K562 (cell line): ENCODE data around the gene PDF. TPM values are rescaled to one million over a fixed set of nuclear protein-coding genes. Genes with fewer than 3 reads are reported as not detected.

Experiments
- BRF2 ChIP-seq: IDR thresholded peaks from 3 replicates; pipeline ENCODE4 v1.6.1; 2011; ENCODE audit warnings: borderline replicate concordance, mild to moderate bottlenecking; ENCODE audit not compliant: insufficient read length, insufficient read depth
- EP300 ChIP-seq: IDR thresholded peaks from 2 replicates; pipeline ENCODE4 v1.6.1; 2012; ENCODE audit warnings: low read length, improper control_type of control experiment
- ETV1 ChIP-seq: fragments of 450-650 bp; conservative IDR thresholded peaks from 2 replicates; pipeline ENCODE4 v1.6.1; 2016; ENCODE audit warnings: missing genetic modification characterization, control low read depth, low read depth, missing compliant biosample characterization
- FOXA1 ChIP-seq: fragments of 450-650 bp; IDR thresholded peaks from 2 replicates; pipeline ENCODE4 v1.6.1; 2016; ENCODE audit warnings: mild to moderate bottlenecking, borderline replicate concordance
- HDAC1 ChIP-seq, 2 experiments: fragments of 450-650 bp; IDR thresholded peaks; 2 replicates each; pipeline ENCODE4 v1.6.1; 2016 to 2017; ENCODE audit warnings: inconsistent platforms in 1 of 2, mild to moderate bottlenecking in 1 of 2, moderate library complexity in 1 of 2
- HMBOX1 ChIP-seq: sonication (generic); IDR thresholded peaks from 2 replicates; pipeline ENCODE4 v1.6.1; 2016
- KDM1A ChIP-seq, 2 experiments: fragments of 450-650 bp; IDR thresholded peaks; 2 replicates each; pipeline ENCODE4 v1.6.1; 2016; ENCODE audit warnings: mild to moderate bottlenecking in 2 of 2
- KDM5B ChIP-seq: fragments of 200-600 bp; sonication (generic); IDR thresholded peaks from 2 replicates; pipeline ENCODE4 v1.6.1; 2012; ENCODE audit warnings: low read depth, mild to moderate bottlenecking, moderate library complexity, low read length, control low read depth, inconsistent platforms; ENCODE audit not compliant: insufficient replicate concordance
- MEIS2 ChIP-seq: fragments of 450-650 bp; IDR thresholded peaks from 2 replicates; pipeline ENCODE4 v1.6.1; 2014; ENCODE audit warnings: mild to moderate bottlenecking; ENCODE audit not compliant: partially characterized antibody
- MNT ChIP-seq, 2 experiments: fragments of 450-650 bp; conservative IDR thresholded peaks; 2 replicates each; pipeline ENCODE4 v1.6.1; 2017; ENCODE audit warnings: mild to moderate bottlenecking in 2 of 2, moderate library complexity in 2 of 2
- NCOA1 ChIP-seq: fragments of 450-650 bp; IDR thresholded peaks from 2 replicates; pipeline ENCODE4 v1.6.1; 2016; ENCODE audit warnings: low read depth
- NEUROD1 ChIP-seq: fragments of 150-350 bp; IDR thresholded peaks from 2 replicates; pipeline ENCODE4 v1.6.1; 2014; ENCODE audit warnings: borderline replicate concordance, low read length, low read depth; ENCODE audit not compliant: partially characterized antibody
- PTBP1 ChIP-seq: fragments of 200-400 bp; formaldehyde crosslinking; IDR thresholded peaks from 2 replicates; pipeline ENCODE4 v1.6.1; 2017; ENCODE audit warnings: low read depth, low read length
- ZNF318 ChIP-seq, 2 experiments: fragments of 450-650 bp; IDR thresholded peaks; 2 replicates each; pipeline ENCODE4 v1.6.1; 2016; ENCODE audit warnings: mild to moderate bottlenecking in 2 of 2, borderline replicate concordance in 1 of 2, low read depth in 1 of 2, moderate library complexity in 1 of 2
- ZNF589 ChIP-seq: fragments of 200-800 bp; sonication (Bioruptor generic); IDR thresholded peaks from 2 replicates; pipeline ENCODE4 v1.6.1; 2016; ENCODE audit warnings: low read depth, missing genetic modification characterization, missing compliant biosample characterization
- ZNF668 ChIP-seq: fragments of 250-450 bp; sonication (Bioruptor Pico); IDR thresholded peaks from 2 replicates; pipeline ENCODE4 v1.8.0; 2022; ENCODE audit warnings: mild to moderate bottlenecking, inconsistent platforms
- polyA plus RNA-seq, 8 experiments: library from polyadenylated mRNA; depleted of rRNA in 4 of 8; stranded (reverse) in 5 of 8; unstranded in 3 of 8; fragments of >200 nt; fragmentation: Nextera tagmentation in 2 of 8; fragmentation: Illumina TruSeq in 1 of 8; extraction: Ambion mirVana in 2 of 8; extraction: Trizol in 1 of 8; gene quantifications; 2 replicates each; pipeline versions ENCODE4 v1.2.1 to v1.2.3, GENCODE V29; 2011 to 2014; ENCODE audit warnings: inconsistent platforms in 1 of 8, missing spikeins in 1 of 8
- total RNA-seq, 7 experiments: library from RNA; depleted of rRNA in 6 of 7; stranded (reverse); fragments of >200 nt in 6 of 7; fragmentation: Illumina TruSeq in 2 of 7; extraction: Trizol in 2 of 7; gene quantifications; 2 replicates each; pipeline versions ENCODE4 v1.2.1 to v1.2.3, GENCODE V29; 2011 to 2021; ENCODE audit warnings: low replicate concordance in 1 of 7

PDF gene
- total and polyA plus RNA-seq, 9 of the 15 experiments (the other 6 are each of a cell fraction or from before 2014, with no cell fraction given), result 0.15 to 72.4 (median 5.6) TPM

DNA sequence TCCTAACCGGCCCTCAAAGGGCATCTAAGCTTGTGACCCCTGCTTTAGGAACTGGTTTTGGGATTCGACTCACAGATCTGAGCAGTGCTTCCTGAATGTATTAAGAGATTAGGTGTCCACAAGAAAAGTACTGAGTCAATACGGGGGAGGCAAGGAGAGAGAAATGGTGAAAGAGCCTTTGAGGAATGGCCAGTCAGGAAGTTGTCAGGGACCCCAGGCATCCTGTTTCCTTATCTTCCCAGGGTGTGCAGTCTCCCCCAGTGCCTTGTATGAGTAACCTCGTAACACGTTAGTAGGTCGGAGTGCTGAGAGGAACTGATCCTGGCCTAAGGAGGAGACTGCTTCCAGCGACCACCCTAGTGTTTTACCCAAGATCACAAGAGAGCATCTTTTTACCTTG is 37.6 kb upstream of the PDF start (continued):
- TF ChIP-seq ZNF318 (IDR thresholded peaks at IDR 0.05; ENCODE audit: borderline replicate concordance in 1 of 2, low read depth in 1 of 2), result no peak
- TF ChIP-seq EP300, result peak; percentile 63; the same call in 1 of the 2 replicates
- no peak for TF ChIP-seq FOXA1
- TF ChIP-seq MNT (conservative IDR thresholded peaks at IDR 0.05), result peak in 1 of 2 experiments; percentile 38; a peak in 1 of 4 replicates
- no peak for TF ChIP-seq KDM5B
- TF ChIP-seq ZNF589, result no peak
- no peak for TF ChIP-seq ZNF668 (CRISPR knock-in tag)
- no peak for TF ChIP-seq NCOA1
- no peak for TF ChIP-seq PTBP1
- TF ChIP-seq KDM1A (IDR thresholded peaks at IDR 0.05), result peak; percentile 41 to 42; a peak in 2 of 4 replicates
- TF ChIP-seq HMBOX1, result peak; percentile 82
- no peak for TF ChIP-seq NEUROD1
- TF ChIP-seq BRF2, result no peak
- 0 out of 4 replicates have a peak, but pooled peaks of 1 of the 2 experiments have one; percentile 28 for TF ChIP-seq HDAC1 (IDR thresholded peaks at IDR 0.05)
- TF ChIP-seq ETV1 (tag), result 0 out of 2 replicates have a peak, but pooled peaks have one; percentile 40
- peak; percentile 34 for TF ChIP-seq MEIS2
